Muscle layer of duodenum (tissue), 2 donors: ENCODE measurements around the gene MEI4.

Experiments
- H3K27ac ChIP-seq: one replicate; pipeline ENCODE4 v1.7.0; 2013; ENCODE audit warnings: mild to moderate bottlenecking, low read length
- H3K27me3 ChIP-seq: one replicate; pipeline ENCODE4 v1.7.0; 2013; ENCODE audit warnings: low read depth, mild to moderate bottlenecking, control low read depth, low read length
- H3K36me3 ChIP-seq, 2 donors: one replicate each; pipeline ENCODE4 v1.7.0; 2013; ENCODE audit warnings: low read length in 2 of 2, control low read depth in 1 of 2, mild to moderate bottlenecking in 1 of 2; ENCODE audit not compliant: insufficient read depth in 2 of 2, control insufficient read depth in 1 of 2
- H3K4me1 ChIP-seq, 2 donors: one replicate each; pipeline ENCODE4 v1.7.0; 2013; ENCODE audit warnings: low read length in 2 of 2, mild to moderate bottlenecking in 2 of 2, control low read depth in 1 of 2, moderate library complexity in 1 of 2; ENCODE audit not compliant: insufficient read depth in 2 of 2, control insufficient read depth in 1 of 2
- H3K4me3 ChIP-seq, 2 donors: one replicate each; pipeline ENCODE4 v1.7.0; 2013; ENCODE audit warnings: low read length in 2 of 2, low read depth in 1 of 2, mild to moderate bottlenecking in 1 of 2
- H3K9me3 ChIP-seq, 2 donors: one replicate each; pipeline ENCODE4 v1.7.0; 2013; ENCODE audit warnings: low read length in 2 of 2, control low read depth in 1 of 2, mild to moderate bottlenecking in 1 of 2; ENCODE audit not compliant: control insufficient read depth in 1 of 2
- donor health status: healthy.

The MEI4 gene

GRCh38 chr6:77972334-77972733 lies 319.5 kb downstream of the MEI4 start:
- no peaks in the 10 kb centered on the region for H3K4me1 ChIP-seq
- H3K27ac ChIP-seq = no peak overlapping the region
- H3K27me3 ChIP-seq = no peaks in the 10 kb centered on the region
- H3K36me3 ChIP-seq = no peaks in the 10 kb centered on the region
- H3K4me3 ChIP-seq = no peak overlapping the region
- peaks cover 0 to 3% of the 10 kb centered on the region in 2 donors for H3K9me3 ChIP-seq
